ENCODE measurements around the gene PEBP1. TPM values are rescaled to one million over a fixed set of nuclear protein-coding genes. Genes with fewer than 3 reads are reported as not detected.
A peak's percentile ranks its signal among the peaks of the same experiment; 100 is the strongest.

Gene PEBP1
- total RNA-seq, 2 donors from 2014 or later, result 108 to 113 TPM

- H3K9me3 ChIP-seq (ENCODE audit: control insufficient read depth, low read length, poor library complexity, severe bottlenecking), result no peaks in the 10 kb centered on the region
- peaks cover 2% of the 10 kb centered on the region for H3K36me3 Mint-ChIP-seq (ENCODE audit: low read depth)
- DNase-seq (no peak), ATAC-seq (no peak)
- no peak overlapping the region for H3K4me3 Mint-ChIP-seq
- H3K27ac Mint-ChIP-seq, result peak overlapping the region; percentile 54
- H3K27me3 Mint-ChIP-seq, result no peaks in the 10 kb centered on the region
- peaks cover 5% of the 10 kb centered on the region for H3K4me1 Mint-ChIP-seq
Measured at GRCh38 chr12:118145798-118146156, 9.9 kb downstream of the PEBP1 start.

GRCh38 chr12:118148287-118148686, 12.4 kb downstream of the PEBP1 start:
- no peak for DNase-seq
- H3K9me3 ChIP-seq (ENCODE audit: control insufficient read depth, low read length, poor library complexity, severe bottlenecking), result no peaks in the 10 kb centered on the region
- H3K27me3 Mint-ChIP-seq, result no peaks in the 10 kb centered on the region
- peaks cover 3% of the 10 kb centered on the region for H3K36me3 Mint-ChIP-seq (ENCODE audit: low read depth)
- H3K4me3 Mint-ChIP-seq, result no peak overlapping the region
- H3K4me1 Mint-ChIP-seq, result peaks cover 5% of the 10 kb centered on the region
- no peak for ATAC-seq
- peak overlapping the region; percentile 72 for H3K27ac Mint-ChIP-seq

DNA sequence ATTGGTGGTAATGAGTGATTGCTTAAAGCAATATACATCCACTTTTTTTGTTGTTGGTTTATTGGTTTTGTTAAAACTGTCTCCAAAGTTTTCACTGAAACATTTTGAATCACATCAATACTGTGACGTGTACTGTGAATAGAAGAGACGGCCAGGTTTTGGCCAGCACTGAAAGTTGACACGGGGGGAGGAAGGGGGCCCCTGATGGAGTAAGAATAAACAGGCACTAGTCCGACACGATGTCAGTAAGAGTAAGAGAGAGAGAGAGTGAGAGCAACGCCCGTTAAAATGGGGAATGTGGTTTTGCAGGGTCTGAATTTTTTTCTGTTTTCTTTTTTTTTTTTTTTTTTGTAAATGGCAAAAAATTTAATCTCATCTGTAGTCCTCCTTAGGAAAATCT, 14.7 kb downstream of the PEBP1 start:
- Mint-ChIP-seq H3K4me1 (no peaks in the 10 kb centered on the region), H3K36me3 (ENCODE audit: low read depth) (peaks cover 3% of the 10 kb centered on the region), H3K4me3 (no peak overlapping the region), H3K27me3 (no peaks in the 10 kb centered on the region), H3K27ac (no peak overlapping the region)
- H3K9me3 ChIP-seq (ENCODE audit: control insufficient read depth, low read length, poor library complexity, severe bottlenecking), result no peaks in the 10 kb centered on the region
- DNase-seq (no peak), ATAC-seq (no peak)

DNA sequence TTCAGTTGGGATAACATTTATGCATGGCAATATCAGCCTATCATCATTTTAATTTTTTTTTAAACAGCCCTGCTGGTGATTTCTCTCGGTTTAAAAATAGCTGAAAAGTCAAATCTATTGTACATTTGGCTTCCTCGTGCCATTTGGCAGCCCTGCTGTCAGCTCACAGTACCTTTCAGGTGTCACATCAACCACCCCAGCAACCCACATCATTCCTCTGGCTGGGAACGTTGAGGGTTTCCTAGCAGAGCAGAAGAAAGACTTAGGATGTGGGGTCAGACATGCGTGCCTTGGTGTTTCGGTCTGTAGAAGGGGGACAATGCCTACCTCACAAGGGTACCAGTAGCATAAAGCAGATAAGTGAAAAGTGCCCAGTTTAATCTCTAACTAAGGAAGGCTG, 15.8 kb downstream of the PEBP1 start:
- no peaks in the 10 kb centered on the region for H3K27me3 Mint-ChIP-seq
- ATAC-seq (no peak), DNase-seq (no peak)
- H3K27ac Mint-ChIP-seq, result peak overlapping the region; percentile 68
- no peaks in the 10 kb centered on the region for H3K9me3 ChIP-seq (ENCODE audit: control insufficient read depth, low read length, poor library complexity, severe bottlenecking)
- H3K4me3 Mint-ChIP-seq, result no peak overlapping the region
- H3K4me1 Mint-ChIP-seq, result no peaks in the 10 kb centered on the region
- H3K36me3 Mint-ChIP-seq (ENCODE audit: low read depth), result peaks cover 3% of the 10 kb centered on the region

DNA sequence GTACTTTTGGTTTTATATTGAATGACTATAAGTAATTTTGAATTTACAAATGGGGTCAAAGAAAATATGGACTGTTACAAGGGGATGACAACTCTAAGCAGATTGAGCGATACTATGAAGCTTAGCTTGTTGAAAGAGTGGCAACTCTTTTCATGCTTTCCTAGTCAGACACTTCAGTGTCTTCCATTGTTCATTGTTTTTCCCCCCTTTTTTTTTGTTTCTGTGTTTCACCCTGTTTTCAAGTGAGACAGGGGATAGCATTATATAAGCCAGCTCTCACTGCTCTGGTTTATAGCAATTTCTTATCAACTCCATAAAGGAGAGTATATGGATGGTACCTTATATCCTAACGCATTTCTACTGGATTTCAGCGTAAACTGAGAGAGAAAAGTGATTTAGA, 24.6 kb downstream of the PEBP1 start:
- Mint-ChIP-seq H3K27ac (peak overlapping the region; percentile 71), H3K4me3 (no peak overlapping the region), H3K4me1 (peaks cover 10% of the 10 kb centered on the region), H3K36me3 (ENCODE audit: low read depth) (peaks cover 10% of the 10 kb centered on the region), H3K27me3 (no peaks in the 10 kb centered on the region)
- DNase-seq (no peak), ATAC-seq (no peak)
- H3K9me3 ChIP-seq (ENCODE audit: control insufficient read depth, low read length, poor library complexity, severe bottlenecking), result no peaks in the 10 kb centered on the region

DNA sequence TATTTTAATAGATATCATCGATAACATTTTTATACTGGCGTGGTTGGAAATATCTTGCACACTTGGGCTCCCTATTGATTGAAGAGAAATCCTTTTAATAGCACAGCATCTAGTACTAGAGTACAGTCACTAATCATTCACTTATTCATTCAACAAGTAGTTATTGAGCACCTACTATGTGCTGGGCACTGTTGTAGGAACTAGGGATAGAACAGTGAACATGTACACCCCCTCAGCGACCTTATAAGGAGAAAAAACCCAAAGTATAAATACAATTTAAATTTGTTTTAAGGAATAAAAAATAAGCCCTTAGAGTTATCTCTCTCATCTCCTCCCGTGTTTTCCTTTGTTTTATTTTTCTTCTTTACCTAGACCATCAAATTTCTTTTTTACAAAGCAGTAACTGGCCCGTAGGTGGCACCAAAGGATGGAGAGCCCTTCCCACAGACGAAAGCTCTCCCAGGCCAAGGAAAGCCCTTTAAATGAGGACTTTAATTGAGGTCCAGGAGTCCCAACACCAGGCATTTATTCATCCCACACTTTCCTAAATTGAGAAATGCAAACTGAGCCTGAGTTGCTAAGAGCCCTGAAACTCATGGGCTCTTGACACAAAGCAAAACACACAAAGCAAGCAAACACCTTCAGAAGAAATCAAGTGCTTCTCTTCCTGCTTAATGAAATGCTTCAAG, 29.0 kb downstream of the PEBP1 start:
- Mint-ChIP-seq H3K27ac (peak overlapping the region; percentile 73), H3K36me3 (ENCODE audit: low read depth) (peaks cover 11% of the 10 kb centered on the region), H3K4me1 (peaks cover 14% of the 10 kb centered on the region), H3K4me3 (no peak overlapping the region), H3K27me3 (no peaks in the 10 kb centered on the region)
- H3K9me3 ChIP-seq (ENCODE audit: control insufficient read depth, low read length, poor library complexity, severe bottlenecking), result no peaks in the 10 kb centered on the region
- DNase-seq (no peak), ATAC-seq (no peak)

GRCh38 chr12:118166946-118167345, 31.0 kb downstream of the PEBP1 start:
- DNase-seq (no peak), ATAC-seq (no peak)
- Mint-ChIP-seq H3K36me3 (ENCODE audit: low read depth) (peaks cover 19% of the 10 kb centered on the region), H3K27ac (peak overlapping the region; percentile 32), H3K27me3 (no peaks in the 10 kb centered on the region), H3K4me3 (no peak overlapping the region), H3K4me1 (peaks cover 12% of the 10 kb centered on the region)
- H3K9me3 ChIP-seq (ENCODE audit: control insufficient read depth, low read length, poor library complexity, severe bottlenecking), result no peaks in the 10 kb centered on the region

DNA sequence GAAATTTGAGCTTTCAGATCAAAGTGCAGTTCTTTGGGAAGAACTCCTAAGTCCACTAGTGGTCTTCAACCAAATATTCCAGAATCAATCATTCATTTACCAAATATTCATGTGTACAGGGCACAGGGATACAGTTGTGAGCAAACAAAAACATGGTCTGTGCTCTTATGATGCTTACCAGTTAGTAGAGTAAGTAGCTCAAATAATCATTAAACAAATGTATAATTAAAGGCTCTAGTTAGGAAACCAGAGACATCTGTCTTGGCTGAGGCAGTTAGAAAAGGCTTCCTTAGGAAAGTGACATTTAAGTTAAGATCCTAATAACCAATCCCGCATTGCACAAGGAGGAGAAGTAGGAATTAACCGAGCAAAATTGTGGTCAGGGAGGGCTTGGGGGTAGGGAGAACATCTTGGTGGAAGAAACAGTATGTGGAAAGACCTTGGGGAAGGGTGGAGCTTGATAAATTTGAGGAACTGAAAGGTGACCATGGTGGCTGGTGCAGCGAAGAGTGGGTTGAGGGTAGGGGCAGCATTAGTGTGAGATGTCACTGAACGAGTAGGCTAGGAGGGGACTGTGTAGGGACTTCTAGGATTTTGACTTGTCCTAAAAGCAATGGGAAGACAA, 40.0 kb downstream of the PEBP1 start:
- ATAC-seq (no peak), DNase-seq (no peak)
- Mint-ChIP-seq H3K36me3 (ENCODE audit: low read depth) (peaks cover 19% of the 10 kb centered on the region), H3K27ac (no peak overlapping the region), H3K4me1 (peaks cover 6% of the 10 kb centered on the region), H3K27me3 (no peaks in the 10 kb centered on the region), H3K4me3 (no peak overlapping the region)
- H3K9me3 ChIP-seq (ENCODE audit: control insufficient read depth, low read length, poor library complexity, severe bottlenecking), result no peaks in the 10 kb centered on the region

DNA sequence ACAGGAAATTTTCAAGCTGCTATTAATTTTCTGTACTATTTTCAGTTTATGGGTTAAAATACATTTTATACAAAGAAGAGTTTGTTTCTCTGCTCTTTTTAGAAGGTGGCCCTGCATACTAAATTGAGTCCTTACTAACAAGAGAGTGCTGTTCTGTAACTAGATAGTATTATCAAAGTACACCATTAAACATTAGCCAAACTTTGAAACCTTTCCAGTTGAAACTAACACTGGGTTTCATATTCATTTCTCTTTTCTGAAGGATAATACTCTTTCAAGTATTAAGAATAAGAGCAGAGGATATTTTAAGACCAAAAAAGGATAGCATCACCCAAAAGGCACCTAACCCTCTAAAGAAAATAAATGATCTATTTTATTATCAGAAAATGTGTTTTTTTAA, 47.2 kb downstream of the PEBP1 start:
- DNase-seq (no peak), ATAC-seq (no peak)
- peak overlapping the region; percentile 39 for H3K27ac Mint-ChIP-seq
- no peak overlapping the region for H3K4me3 Mint-ChIP-seq
- H3K36me3 Mint-ChIP-seq (ENCODE audit: low read depth), result no peaks in the 10 kb centered on the region
- no peaks in the 10 kb centered on the region for H3K27me3 Mint-ChIP-seq
- H3K4me1 Mint-ChIP-seq, result peaks cover 10% of the 10 kb centered on the region
- no peaks in the 10 kb centered on the region for H3K9me3 ChIP-seq (ENCODE audit: control insufficient read depth, low read length, poor library complexity, severe bottlenecking)

- no peaks in the 10 kb centered on the region for H3K27me3 Mint-ChIP-seq
- H3K27ac Mint-ChIP-seq, result peak overlapping the region; percentile 39
- DNase-seq, result no peak
- peaks cover 10% of the 10 kb centered on the region for H3K4me1 Mint-ChIP-seq
- H3K36me3 Mint-ChIP-seq (ENCODE audit: low read depth), result no peaks in the 10 kb centered on the region
- H3K9me3 ChIP-seq (ENCODE audit: control insufficient read depth, low read length, poor library complexity, severe bottlenecking), result no peaks in the 10 kb centered on the region
- no peak for ATAC-seq
- no peak overlapping the region for H3K4me3 Mint-ChIP-seq
Measured at GRCh38 chr12:118183711-118184110, 47.8 kb downstream of the PEBP1 start.

- Mint-ChIP-seq H3K36me3 (ENCODE audit: low read depth) (no peaks in the 10 kb centered on the region), H3K27ac (peak overlapping the region; percentile 75), H3K4me1 (peaks cover 10% of the 10 kb centered on the region), H3K4me3 (no peak overlapping the region), H3K27me3 (no peaks in the 10 kb centered on the region)
- no peaks in the 10 kb centered on the region for H3K9me3 ChIP-seq (ENCODE audit: control insufficient read depth, low read length, poor library complexity, severe bottlenecking)
- no peak for DNase-seq
- no peak for ATAC-seq
Measured at GRCh38 chr12:118185602-118186397, 49.9 kb downstream of the PEBP1 start.

DNA sequence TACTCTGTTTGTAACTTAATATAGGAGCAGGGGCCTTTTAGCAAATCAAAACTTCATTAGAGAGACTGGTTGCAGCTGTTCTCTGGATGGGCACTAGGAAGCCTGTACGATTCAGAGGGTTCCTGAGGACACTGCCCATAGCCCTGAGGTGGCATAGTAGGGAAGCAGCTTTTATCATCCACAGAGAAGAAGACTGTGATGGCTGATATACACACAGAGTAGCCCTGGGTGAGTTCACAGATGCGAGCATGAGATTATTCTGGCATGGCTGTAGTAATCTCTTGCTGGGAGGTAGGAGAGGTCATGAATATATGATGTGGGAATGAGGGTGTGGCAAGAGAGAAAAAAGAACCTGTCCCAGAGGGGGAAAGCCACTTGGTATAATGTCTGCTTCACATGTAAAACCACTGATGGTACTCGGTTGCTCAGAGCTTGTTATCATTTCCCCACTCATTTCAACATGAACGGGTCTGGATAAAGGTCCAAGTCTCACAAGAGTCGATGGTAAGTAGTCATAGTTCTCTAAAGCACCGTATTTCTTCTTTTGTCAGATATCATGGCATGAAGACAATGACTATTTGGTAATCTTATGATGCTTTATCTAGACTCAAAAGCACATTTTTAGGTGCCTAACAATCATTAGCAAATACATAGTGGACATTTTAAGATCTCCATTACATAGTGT, 52.0 kb downstream of the PEBP1 start:
- H3K27me3 Mint-ChIP-seq, result no peaks in the 10 kb centered on the region
- DNase-seq (no peak), ATAC-seq (no peak)
- H3K4me3 Mint-ChIP-seq, result no peak overlapping the region
- H3K27ac Mint-ChIP-seq, result peak overlapping the region; percentile 32
- H3K9me3 ChIP-seq (ENCODE audit: control insufficient read depth, low read length, poor library complexity, severe bottlenecking), result no peaks in the 10 kb centered on the region
- H3K36me3 Mint-ChIP-seq (ENCODE audit: low read depth), result no peaks in the 10 kb centered on the region
- H3K4me1 Mint-ChIP-seq, result peaks cover 5% of the 10 kb centered on the region

DNA sequence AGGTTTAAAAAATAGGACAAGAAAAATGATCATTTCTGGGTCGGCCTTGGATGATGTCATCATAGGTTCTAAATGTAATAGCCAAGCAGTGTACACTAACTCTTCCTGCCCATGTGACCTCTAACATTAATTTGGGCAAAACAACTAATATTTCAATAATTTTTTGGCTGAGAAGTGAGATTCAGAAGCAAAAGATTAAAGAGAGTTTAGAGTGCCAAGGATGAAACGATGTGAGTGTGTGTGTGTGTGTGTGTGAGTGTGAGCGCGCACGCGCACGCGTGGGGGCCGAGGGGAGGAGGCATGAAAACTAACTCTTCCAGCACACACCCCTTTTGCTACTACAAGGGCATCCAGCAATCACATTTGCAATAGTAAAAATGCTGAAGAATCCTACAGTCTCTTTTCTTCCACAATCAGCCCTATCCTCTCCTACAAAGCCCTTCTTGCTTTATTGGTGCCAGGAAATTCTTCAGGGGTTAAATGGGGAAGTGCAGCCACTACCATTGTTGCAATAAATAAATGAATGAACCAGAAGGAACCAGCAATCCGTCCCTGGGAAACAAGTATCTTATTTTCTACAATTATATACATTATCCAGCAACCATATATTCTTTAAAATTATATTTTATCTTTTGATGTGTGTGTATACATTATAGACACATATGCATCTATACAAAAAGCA, 52.9 kb downstream of the PEBP1 start:
- no peaks in the 10 kb centered on the region for H3K27me3 Mint-ChIP-seq
- no peak overlapping the region for H3K4me3 Mint-ChIP-seq
- no peaks in the 10 kb centered on the region for H3K36me3 Mint-ChIP-seq (ENCODE audit: low read depth)
- ATAC-seq (no peak), DNase-seq (no peak)
- H3K9me3 ChIP-seq (ENCODE audit: control insufficient read depth, low read length, poor library complexity, severe bottlenecking), result no peaks in the 10 kb centered on the region
- H3K4me1 Mint-ChIP-seq, result peaks cover 4% of the 10 kb centered on the region
- H3K27ac Mint-ChIP-seq, result no peak overlapping the region

Data from T-helper 17 cell (primary cell).